HG02642 (cell line): ENCODE results near the gene P4HA1.
"Not testable (repeated sequence)": the region's sequence is repeated elsewhere in the genome, so short reads cannot be mapped to it uniquely, and the experiment has no call there.

Source experiments
- ATAC-seq: cut with Tn5 transposase; IDR thresholded peaks from one replicate; pipeline ENCODE4 v1.9.1; 2021; ENCODE audit warnings: mild to moderate bottlenecking; ENCODE audit not compliant: unreplicated experiment, poor library complexity

Gene P4HA1

DNA sequence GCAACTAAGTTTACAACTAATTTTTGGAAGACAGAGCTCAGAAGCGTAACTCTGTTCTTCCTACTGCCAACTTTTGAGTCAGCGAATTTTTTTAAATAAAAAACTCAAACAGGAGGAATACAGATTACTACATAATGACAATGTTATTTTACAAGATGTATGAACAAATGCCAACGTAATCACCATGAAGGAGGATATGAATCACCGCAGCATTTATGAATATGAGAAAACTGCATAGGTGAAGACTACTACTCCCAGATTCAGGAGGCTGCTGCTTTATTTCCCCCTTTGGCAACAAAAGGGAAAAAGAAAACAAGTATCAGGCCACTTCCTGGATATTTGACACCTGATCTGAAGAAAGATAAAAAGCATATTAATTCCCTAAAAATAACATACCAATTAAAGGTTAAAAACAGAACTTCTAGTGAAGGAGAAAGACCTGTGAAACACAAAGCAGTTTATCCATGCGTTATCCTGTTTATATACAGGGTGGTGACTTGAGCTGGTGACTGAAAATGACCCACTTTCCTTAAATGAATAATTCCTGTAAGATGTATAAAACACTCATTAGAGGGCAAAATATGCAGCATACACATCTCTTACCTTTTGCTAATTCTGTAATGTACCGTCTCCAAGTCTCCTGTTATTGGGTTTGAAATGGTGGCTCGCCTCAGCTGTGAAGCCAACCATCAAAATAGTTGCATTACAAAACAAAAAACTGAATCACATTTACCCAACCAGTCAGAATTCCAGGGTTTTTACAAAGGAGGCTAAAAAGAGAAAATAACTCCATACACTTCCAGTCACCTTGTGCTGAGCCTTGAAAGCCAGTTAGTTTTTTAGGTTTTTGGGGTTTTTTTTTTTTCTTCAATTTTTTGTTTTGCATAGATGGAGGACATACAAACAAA lies 52.0 kb downstream of the P4HA1 start:
- ATAC-seq = no peak

DNA sequence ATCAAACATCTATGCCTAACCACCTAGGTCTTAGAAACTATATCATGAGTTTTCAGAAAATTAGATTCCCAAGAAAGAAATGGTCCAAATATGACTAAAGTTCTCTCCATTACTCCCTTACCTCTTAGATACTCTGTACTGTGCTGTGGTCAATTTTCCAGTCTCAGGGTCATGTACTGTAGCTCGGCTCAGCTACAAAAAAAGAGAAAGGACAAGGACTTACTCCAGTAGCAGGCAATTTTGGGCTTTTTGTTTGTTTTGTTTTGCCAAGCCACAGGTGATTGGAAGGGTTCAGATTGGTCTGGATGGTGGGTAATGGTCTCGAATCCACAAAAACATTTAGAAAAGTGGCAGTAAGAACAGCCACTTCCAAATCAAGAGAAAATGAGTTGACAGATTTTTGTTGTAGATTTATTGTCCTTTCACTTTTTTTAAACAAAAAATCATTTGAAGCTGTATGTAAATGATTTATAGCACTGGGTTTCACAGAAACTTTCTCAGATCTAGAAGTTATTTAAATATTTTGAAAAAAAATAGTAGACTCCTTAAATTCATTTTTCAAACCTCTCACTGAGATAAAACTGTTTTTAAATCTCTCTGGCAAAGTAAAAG lies 52.8 kb downstream of the P4HA1 start:
- no peak for ATAC-seq

DNA sequence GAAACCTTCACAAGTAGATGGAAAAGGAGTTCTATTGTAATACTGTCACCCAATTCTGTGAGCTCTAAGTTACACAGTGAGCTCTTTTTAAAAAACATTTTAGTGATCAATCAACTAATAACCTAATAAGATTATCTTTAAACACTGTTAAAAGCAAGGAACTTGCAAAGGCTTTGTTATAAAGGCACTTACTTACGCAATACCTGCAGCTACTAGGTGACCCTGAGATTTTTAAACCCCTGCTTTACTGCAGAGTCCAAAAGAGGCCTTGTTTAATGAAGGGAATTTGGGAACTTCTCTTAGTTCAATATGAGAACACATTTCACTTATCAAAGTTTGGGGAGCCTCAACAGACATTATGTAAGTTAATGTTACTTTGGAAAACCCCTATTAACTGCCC lies 53.3 kb downstream of the P4HA1 start:
- no peak for ATAC-seq

DNA sequence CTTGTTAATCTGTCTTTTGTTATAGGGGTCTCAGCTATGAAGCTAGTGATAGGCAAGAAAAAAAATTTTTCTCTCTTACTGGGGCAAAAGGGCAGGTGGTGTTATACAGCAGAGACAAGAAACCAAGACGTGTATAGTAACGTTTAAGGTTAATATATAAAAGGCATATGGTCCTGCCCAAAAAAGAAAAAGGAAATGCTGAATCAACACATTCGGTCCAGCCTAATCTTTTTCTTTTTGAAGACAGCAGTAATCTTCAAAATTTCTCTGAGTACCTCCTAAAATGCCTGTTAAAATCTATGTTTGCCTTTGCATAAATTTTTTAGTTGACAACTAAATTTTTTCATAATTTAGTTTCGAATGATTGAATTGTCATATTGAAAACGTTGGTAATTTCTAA lies 54.5 kb downstream of the P4HA1 start:
- ATAC-seq = no peak

DNA sequence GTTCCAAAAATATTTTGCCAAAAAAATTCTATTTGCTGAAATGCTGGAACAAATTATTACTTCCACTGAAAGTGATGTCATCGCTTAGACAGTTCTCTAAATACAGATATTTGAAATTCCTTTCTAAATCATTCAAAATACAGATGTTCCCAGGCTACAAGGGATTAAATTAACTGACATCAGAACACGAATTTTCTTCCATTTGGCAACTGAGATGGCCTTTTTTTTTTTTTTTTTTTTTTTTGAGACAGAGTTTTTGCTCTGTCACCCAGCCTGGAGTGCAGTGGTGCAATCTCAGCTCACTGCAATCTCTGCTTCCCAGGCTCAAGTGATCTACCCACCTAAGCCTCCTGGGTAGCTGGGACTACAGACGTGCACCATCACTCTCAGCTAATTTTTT lies 57.0 kb downstream of the P4HA1 start:
- no peak for ATAC-seq

DNA sequence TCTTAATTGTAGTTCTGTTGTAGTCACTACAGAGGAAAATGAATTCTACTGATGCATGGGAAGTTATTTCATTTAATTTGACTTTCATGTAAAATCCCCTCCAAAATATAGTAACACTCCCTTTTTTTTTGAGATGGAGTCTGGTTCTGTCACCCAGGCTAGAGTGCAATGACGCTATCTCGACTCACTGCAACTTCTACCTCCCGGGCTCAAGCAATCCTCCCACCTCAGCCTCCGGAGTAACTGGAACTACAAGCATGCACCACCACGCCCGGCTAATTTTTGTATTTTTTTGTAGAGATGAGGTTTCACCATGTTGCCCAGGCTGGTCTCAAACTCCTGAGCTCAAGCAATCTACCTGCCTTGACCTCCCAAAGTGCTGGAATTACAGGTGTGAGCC lies 60.4 kb downstream of the P4HA1 start:
- ATAC-seq = not testable (repeated sequence)

DNA sequence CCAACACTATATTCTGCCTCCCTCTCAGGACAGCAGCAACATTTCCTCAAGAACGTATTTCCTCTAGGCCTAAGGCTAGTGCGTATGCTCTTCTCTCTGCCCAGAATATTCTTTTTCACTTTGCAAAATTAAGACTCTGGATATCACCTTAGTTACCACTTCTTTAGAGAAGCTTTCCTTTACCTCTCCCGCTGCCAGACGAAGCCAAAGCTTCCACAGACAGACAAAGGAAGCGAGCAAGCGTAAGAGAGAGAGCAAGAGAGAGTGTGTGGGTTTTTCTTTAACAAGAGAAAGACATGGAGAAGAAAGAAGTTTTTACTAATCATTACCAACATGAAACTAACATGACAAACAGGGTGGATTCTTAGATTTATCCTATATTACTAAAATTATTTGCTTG lies 64.1 kb downstream of the P4HA1 start:
- ATAC-seq = no peak

DNA sequence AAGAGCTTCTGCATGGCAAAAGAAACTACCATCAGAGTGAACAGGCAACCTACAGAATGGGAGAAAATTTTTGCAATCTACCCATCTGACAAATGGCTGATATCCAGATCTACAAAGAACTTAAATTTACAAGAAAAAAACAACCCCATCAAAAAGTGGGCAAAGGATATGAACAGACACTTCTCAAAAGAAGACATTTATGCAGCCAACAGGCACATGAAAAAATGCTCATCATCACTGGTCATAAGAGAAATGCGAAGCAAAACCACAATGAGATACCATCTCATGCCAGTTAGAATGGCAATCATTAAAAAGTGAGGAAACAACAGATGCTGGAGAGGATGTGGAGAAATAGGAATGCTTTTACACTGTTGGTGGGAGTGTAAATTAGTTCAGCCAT lies 70.0 kb downstream of the P4HA1 start:
- not testable (repeated sequence) for ATAC-seq

DNA sequence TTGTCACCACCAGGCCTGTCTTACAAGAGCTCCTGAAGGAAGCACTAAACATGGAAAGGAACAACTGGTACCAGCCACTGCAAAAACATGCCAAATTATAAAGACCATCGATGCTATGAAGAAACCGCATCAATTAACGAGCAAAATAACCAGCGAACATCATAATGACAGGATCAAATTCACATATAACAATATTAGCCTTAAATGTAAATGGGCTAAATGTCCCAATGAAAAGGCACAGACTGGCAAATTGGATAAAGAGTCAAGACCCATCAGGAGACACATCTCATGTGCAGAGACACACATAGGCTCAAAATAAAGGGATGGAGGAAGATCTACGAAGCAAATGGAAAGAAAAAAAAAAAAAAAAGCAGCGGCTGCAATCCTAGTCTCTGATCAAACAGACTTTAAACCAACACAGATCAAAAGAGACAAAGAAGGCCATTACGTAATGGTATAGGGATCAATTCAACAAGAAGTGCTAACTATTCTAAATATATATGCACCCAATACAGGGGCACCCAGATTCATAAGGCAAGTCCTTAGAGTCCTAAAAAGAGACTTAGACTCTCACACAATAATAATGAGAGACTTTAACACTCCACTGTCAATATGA lies 73.1 kb downstream of the P4HA1 start:
- ATAC-seq = not testable (repeated sequence)

DNA sequence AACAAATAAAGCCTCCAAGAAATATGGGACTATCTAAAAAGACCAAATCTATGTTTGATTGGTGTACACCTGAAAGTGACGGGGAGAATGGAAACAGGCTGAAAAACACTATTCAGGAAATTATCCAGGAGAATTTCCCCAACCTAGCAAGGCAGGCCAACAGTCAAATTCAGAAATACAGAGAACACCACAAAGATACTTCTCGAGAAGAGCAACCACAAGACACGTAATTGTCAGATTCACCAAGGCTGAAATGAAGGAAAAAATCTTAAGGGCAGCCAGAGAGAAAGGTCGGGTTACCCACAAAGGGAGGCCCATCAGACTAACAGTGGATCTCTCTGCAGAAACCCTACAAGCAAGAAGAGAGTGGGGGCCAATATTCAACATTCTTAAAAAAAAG lies 73.7 kb downstream of the P4HA1 start:
- ATAC-seq = not testable (repeated sequence)

DNA sequence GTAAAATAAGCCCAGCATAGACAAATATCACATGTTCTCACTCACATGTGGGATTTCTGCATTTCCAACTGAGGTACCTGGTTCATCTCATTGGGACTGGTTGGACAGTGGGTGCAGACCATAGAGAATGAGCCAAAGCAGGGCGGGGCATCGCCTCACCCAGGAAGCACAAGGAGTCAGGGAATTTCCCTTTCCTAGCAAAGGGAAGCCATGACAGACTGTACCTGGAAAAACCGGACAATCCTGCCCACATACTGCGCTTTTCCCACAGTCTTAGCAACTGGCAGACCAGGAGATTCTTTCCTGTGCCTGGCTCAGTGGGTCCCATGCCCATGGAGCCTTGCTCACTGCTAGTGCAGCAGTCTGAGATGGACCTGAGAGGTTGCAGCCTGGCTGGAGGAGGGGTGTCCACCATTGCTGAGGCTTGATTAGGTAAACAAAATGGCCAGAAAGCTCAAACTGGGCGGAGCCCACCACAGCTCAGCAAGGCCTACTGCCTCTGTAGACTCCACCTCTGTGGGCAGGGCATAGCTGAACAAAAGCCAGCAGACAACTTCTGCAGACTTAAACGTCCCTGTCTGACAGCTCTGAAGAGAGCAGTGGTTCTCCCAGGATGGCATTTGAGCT lies 75.0 kb downstream of the P4HA1 start:
- ATAC-seq = not testable (repeated sequence)

DNA sequence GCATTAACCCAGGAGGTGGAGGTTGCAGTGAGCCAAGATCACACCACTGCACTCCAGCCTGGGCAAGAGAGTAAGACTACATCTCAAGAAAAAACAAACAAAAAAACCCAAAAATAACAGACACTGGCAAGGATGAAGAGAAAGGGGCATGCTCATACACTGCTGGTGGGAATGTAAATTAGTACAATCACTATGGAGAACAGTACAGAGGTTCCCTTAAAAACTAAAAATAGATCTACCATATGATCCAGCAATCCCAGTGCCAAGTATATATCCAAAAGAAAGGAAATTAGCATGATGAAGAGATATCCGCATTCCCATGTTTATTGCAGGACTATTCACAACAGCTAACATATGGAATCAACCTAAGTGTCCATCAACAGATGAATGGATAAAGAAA lies 75.6 kb downstream of the P4HA1 start:
- no peak for ATAC-seq

DNA sequence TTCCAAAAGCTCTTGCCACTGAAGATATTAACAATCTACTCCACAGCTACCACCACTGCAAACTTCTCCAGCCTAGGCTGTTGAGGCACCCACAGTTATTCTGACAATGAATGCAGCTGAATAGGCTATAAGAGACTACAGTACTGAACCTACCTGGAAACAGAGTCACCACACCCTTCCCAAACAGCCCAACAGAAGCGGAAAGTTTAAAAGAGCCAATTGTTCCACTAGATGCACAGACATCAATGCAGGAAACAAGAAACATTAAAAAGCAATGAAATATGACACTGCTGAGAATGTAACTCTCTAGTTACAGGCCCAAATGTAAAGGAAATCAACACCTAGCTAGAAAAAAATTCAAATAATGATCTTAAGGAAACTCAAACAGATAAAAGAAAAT lies 77.6 kb downstream of the P4HA1 start:
- no peak for ATAC-seq

DNA sequence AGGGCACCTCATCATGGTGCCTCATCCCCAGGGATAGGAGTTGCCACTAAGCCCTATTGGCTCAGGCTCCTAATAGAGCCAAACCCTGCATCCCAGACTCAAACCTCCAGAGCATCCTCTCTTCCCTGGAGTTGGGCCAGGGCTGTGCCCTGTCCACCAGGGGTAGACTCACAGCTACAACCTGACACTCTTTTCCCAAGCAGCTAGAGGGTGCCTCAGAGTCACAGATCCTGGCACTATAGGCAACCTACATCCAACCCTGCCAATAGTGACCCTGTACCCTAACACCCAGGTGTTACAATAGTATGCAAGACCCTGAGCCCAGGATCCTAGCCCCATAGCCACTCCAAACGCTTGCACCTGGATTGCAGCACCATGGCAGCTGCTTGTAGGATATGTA lies 78.0 kb downstream of the P4HA1 start:
- no peak for ATAC-seq

DNA sequence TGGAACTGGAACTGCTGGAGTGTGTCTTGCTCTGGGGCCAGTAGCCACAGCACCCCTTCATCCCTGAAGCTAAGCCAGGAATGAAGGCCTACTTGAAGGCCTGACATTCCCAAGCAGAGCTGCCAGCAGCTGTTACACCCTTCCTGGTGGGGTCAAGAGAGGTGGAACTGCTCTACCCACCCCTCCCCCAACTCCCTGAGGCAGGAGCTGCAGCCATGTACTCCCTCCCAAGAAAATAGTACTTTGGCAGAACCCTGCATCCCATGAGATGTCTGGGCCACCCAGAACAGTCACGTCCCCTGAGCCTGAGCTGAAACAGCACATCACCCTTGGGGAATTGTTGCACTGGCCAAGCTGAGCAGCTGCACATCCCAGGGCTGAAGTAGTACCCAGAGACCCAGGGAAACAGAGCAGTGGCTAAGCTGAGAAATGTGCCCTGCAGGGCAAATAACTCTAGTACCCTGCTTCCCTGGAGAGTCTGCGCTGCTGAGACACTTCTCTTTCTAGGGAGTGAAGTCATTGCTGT lies 78.6 kb downstream of the P4HA1 start:
- ATAC-seq = no peak

DNA sequence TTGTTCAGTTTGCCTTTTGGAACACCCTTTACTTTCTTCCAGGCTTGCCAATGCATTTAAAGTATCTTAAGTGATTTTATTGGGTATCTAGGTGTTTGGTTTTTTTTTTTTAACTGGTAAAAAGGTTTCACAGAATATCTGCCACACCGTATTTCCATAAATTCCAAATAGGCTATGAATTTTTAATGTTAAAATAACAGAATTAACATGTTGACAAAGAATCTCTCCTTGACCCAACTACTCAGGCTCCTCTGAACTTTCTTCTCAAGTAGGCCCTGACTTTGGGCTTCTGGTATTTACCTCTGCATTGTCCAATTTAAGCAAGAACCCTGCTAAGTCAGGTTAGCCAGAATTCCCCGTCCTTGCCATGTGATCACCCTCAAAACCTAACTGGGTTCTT lies 80.9 kb downstream of the P4HA1 start:
- ATAC-seq = no peak

DNA sequence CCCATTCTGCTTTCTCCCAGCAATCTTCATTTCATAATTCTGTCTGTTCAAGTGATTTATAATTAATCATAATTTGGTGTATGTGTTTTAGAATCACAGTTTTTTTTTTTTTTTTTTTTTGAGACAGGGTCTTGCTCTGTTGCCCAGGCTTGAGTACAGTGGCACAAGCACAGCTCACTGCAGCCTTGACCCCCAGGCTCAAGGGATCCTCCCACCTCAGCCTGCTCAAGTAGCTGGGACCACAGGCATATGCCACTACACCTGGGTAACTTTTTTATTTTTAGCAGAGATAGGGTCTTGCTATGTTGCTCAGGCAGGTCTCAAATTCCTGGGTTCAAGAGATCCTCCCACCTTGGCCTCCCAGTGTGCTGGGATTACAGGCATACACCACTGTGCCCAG lies 92.8 kb downstream of the P4HA1 start:
- ATAC-seq = no peak

DNA sequence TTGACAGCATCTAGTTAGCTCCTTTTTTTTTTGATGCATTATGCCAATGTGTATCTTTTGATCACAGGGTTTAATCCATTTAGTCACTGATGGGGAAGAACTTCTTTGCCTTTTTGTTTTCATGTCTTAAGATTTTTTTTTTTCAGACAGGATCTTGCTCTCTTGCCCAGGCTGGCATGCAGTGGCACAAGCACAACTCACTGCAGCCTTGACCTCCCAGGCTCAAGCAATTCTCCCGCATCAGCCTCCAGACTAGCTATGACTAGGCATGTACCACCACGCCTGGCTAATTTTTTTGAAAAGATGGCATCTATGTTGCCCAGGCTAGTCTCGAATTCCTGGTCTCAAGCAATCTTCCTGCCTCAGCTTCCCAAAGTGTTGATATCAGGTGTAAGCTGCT lies 95.7 kb downstream of the P4HA1 start:
- ATAC-seq = no peak

DNA sequence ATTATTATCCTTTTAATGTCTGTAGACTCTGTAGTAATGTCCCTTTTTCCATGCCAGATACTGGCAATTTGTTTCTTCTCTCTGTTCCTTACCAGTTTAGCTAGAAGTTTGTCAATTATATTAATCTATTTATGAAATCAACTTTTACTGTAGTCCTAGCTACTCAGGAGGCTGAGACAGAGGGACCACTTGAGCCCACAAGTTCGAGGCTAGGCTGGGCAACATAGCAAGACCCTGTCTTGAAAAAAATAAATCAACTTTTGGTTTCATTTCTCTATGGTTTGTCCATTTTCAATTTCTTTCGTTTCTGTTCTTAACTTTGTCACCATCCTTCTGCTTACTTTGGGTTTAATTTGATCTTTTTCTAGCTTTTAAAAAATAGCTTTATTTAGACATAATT lies 99.6 kb downstream of the P4HA1 start:
- no peak for ATAC-seq

DNA sequence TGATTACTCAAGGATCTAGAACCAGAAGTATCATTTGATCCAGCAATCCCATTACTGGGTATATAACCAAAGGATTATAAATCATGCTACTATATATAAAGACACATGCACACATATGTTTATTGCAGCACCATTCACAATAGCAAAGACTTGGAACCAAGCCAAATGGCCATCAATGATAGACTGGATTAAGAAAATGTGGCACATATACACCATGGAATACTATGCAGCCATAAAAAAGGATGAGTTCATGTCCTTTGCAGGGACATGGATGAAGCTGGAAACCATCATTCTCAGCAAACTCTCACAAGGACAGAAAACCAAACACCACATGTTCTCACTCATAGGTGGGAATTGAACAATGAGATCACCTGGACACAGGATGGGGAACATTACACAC lies 101.2 kb downstream of the P4HA1 start:
- ATAC-seq = not testable (repeated sequence)

DNA sequence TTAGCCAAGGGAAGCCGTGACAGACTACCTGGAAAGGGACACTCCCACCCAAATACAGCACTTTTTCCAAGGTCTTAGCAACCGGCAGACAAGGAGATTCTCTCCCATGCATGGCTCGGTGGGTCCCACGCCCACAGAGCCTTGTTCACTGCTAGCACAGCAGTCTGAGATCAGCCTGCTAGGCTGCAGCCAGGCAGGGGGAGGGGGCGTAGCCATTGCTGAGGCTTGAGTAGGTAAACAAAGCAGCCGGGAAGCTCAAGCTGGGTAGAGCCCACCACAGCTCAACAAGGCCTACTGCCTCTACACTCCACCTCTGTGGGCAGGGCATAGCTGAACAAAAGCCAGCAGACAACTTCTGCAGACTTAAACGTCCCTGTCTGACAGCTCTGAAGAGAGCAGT lies 106.9 kb downstream of the P4HA1 start:
- not testable (repeated sequence) for ATAC-seq
